Activated T-helper 1 cell treated with anti-CD3 and anti-CD28 coated beads, Interleukin-2, amount 50 U/mL, for 16 hours (primary cell): Measurements from ENCODE around the gene INHA.
A peak's percentile ranks its signal among the peaks of the same experiment; 100 is the strongest.

Source experiments
- DNase-seq, 2 donors: peaks; one replicate each; pipeline ENCODE4 v3.0.0-alpha.2; 2020; ENCODE audit warnings: low read depth in 1 of 2, low spot score in 1 of 2

The INHA gene

GRCh38 chr2:219571311-219572236 is 536 bp upstream of the INHA start, which contains the start of gene OBSL1:
OBSL1 (minus strand) TSS chr2:219571539; CDS start chr2:219571232, 307 bp downstream.
- no peak for DNase-seq

GRCh38 chr2:219573166-219573565 is 1.1 kb downstream of the INHA start:
- DNase-seq: no peak

- DNase-seq: no peak
Observed at GRCh38 chr2:219574484-219575311, 2.6 kb downstream of the INHA start.

DNA sequence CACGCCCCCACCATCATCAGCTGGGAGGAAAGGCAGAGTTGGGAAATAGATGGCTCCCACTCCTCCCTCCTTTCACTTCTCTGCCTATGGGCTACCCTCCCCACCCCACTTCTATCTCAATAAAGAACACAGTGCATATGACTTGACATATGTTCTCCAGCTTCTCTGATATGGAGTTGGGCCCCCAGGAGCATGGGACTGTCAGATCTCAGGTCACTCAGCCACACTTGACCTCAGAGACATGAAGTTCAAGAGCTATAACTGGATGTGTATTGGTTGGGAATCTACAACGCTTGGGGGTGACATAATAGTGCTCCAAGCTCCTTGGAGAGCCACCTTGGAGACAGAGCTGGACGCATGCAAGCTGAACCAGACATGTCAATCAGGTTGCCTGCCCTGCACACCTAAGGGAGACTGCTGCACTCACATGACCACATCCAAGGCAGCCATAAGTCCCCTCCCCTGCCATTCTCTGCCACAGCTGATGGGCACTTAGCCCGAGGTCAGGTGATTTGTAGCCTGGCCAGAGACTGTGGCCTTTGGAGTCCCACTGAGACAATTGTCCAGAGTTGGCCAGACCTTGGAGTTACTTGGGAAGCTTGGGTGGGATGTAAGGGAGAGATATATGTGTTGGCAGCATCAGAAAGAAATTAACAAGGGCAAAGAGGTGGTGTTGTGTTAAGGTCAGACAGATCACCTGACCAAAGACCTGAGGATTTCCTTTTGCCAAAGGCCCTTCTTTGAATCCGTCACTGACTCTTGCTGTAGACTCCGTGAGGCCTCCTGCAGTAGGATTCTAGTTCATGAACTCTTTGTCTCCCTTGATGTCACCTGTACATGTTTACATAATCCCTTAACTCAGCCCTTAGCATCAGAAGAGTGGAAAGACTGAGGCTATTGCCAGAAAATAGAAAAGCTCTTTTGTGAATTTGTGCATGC is 3.7 kb downstream of the INHA start:
- DNase-seq: no peak

DNA sequence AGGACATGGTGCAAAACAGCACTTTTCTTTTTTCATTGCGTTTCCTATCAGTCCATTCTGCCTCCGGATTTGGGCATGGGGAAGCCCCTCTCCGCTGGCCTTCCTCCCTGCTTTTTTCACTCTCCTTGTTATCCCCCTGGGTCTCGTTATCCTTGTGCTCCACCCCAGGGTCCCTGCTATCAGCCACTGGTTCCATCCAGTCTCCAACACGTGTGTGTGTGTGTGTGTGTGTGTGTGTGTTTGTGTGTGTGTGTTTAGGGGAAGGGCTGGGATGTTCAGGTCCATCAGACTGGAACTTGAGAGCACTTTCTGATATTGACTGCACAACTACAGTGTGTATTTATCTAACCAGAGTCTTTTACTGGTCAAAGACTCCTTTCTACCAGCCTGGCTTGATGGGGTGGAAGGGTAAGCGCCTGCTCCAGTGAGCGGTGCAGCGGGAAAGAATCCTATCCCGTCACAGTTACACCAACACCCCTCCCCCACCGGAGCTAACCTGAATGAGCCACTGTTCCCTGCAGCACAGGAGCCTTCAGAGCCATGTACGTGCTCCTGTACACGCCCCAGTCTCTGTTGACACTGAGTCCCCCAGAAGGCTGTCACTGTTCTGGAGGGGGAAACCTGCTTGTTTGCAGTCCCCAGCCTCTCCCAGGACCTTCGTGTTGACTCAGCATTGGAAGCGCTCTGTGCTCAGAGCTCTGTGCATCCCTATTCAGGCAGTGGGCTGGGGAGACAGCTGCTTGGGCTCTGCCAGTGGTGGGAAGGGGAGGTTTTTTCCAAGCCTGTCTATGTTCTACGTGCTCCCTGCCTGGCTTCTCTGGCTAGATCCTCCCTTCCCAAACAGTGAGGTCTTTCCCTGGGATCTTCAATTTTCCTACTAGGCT is 4.6 kb downstream of the INHA start:
- no peak for DNase-seq

DNA sequence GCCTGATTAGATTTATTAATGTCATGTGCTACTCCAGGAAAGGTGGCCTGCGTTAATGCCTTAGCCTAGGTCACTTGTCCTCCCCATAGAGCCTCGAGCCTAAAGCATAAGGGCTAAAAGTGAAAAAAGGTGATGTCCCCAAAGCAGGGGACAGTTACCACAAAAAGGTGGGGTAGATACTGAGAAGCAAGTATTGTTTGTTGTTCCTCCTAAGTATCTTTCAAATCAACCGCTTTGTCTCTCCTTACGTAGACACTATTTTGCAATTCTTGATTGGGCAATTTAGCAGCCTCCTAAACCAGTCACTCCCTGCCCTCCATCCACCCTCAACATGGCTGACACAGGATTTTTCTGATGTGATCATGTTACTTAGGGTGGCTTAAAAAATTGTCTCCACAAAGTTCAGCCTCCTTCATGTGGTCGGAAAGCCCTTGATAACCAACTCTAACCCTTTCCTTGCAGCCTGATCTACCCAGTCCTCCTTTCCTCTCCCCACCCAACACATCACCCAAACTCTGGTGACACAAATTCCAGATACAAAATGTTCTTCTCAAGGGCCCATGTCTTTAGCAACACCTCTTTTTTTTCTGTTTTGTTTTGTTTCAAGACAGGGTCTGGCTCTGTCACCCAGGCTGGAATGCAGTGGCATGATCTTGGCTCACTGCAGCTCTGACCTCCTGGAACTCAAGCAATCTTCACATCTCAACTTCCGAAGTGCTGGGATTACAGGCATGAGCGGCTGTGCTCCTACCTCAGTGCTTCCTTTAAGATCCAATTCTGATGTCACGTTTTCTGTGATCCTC is 6.9 kb downstream of the INHA start:
- DNase-seq: no peak

DNA sequence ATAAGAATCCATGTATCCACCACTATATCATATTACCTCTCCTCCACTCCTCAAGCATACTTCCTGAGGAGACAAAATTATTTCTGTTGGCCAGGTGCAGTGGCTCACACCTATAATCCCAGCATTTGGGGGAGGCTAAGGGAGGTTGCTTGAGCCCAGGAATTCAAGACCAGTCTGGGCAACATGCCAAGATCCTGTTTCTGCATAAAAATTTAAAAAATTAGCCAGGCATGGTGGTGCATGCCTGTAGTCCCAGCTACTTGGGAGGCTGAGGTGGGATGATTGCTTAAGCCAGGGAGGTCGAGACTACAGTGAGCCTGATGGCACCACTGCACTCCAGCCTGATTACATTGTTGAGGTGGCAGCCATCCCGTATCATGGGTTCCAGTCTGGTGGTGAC is 9.2 kb downstream of the INHA start:
- DNase-seq: no peak

GRCh38 chr2:219591091-219591490 is 19.0 kb downstream of the INHA start:
- no peak for DNase-seq

GRCh38 chr2:219592736-219593135 is 20.6 kb downstream of the INHA start:
- no peak for DNase-seq

DNA sequence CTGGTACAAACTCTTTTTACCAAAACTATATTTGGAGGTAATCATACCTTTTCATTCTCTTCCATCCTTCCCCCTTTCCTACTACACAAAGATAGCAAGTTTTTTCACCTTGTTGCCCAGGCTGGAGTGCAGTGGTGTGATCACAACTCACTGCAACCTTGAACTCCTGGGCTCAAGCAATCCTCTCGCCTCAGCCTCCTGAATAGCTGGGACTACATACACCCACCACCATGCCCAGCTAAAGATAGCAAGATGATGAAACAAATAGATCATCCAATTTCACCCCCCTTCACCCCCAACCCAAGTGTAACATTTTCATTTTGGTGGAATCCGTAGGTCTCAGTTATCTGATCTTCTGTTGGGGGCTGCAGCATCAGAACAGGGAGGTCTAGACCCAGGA is 21.0 kb downstream of the INHA start:
- DNase-seq: no peak

DNA sequence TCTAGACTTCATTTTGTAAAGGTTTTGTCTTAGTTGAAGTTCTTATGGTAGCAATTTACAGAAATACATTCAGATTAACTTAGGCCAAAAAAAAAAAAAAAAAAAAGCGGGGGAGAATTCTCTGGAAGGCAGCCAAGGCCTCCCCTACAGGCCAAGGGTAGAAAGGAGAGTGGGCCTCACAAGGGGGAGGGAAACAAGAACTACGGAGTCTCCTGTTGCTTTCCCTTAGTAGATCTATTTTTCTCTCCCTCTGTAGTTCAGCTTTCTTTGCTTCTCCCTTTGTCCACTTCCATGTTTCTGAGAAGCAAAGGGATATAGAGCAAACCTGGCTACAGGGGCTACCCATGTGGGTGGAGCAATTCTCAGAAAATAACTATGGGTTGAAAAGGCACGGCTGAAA is 23.1 kb downstream of the INHA start:
- DNase-seq: no peak

DNA sequence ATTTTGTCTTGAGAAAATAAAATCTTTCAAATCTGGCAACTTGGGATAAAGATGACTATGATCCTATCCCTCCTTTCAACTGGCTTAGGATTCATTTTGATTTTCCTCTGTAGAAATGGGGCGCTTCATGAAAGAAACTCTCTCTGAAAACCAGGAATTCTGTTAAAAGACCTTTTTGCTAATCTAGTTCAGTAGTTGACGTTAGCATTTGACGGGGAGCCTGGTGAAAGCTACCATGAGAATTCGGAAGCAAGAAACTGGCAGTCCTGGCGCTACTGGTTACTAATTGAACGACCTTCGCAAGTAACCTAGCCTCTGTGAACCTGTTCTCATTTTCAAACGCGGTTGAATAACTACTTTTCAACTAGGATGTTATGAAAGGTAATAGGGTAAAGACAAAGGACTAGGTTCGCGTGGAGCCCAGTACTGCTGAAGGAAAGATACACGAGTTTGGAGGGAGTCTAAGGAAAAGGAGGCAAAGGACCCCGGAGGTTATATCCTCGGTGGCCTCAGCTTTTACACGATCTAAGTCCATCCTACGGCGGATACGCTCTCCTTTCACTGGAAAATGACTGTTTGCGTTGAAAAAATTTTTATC is 24.9 kb downstream of the INHA start:
- no peak for DNase-seq

DNA sequence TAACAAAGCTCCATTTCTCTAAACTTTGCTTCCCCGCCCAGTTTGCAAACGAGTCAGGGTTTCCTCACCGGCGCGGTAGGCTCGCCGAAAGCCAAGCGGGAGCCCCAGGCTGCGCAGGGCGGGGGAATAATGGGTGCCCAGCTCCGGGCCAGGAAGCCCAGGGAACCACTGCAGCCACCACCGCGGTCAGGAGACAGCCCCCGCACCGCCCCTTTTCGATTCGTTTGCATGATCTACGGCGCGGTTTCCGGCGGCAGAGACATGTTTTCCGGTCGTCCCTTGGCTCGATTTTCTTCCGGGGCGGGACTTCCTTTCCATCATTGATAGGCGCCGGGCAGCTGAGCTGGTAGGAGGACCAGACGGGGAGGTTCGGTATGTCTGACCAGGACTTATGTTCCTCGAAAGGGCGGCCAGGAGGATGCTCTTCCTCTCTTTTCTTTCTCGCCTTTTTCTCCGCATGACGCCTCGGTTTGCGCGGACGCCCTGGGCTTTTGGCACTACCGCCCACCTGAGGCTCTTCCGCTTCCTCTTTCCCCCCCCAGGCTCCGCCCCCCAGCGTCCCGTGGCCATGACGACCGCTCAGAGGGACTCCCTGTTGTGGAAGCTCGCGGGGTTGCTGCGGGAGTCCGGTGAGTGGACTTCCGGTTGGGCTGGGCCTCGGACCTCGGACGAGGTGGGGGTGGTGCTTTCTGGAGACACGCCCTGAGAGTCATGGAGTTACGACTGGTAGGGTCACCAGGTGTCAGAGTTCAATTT is 25.6 kb downstream of the INHA start, which contains the start of gene STK11IP:
TSS of gene STK11IP (plus strand) at position 306 of the 756 bp plus-strand sequence. CDS start at position 569, 263 bp downstream.
- DNase-seq: peak; percentile 80 to 83

GRCh38 chr2:219598308-219599078 is 26.4 kb downstream of the INHA start:
- no peak for DNase-seq

DNA sequence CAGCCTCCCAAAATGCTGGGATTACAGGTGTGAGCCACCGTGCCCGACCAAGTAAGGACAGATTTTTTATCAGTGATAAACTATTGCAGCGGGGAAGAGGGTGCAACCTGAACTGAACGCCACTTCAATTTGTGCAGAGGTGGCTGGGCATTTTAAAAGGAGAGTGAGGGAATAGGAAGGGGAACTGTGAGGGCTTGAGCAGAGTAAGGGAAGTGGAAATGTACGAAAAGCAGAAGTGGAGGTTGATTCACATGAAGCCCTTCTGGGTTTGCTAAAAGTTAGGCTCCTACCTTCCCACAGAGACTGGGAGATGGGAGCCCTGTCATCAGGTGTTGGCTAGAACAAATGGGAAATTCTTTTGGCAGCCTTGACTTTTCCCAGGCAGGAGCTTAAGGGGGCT is 31.7 kb downstream of the INHA start:
- no peak for DNase-seq

DNA sequence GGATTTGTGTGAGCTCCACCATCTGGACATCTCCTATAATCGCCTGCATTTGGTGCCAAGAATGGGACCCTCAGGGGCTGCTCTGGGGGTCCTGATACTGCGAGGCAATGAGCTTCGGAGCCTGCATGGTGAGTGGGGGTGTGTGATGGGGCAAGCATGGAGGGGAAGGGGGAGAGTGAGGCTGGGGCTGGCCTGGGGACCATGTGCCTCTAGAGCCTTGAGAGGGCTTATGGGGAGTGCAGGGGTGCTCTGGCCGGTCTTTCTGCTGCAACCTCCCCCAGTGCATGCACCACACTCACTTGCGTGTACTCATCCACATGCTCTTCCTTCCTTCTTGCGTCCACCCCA is 33.5 kb downstream of the INHA start:
- DNase-seq: no peak

DNA sequence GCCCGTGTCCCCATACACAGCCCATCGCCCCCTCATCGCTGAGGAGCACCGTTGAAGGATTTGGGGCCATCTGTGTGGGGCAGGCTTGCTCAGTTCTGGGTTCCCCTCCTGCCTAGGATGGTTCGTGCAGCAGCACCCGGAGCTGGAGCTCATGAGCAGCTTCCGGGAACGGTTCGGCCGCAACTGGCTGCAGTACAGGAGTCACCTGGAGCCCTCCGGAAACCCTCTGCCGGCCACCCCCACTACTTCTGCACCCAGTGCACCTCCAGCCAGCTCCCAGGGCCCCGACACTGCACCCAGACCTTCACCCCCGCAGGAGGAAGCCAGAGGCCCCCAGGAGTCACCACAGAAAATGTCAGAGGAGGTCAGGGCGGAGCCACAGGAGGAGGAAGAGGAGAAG is 35.8 kb downstream of the INHA start:
- no peak for DNase-seq
